D721Med (cell line): ENCODE results near the gene TMPRSS12.

Experiments used
- DNase-seq: peaks from one replicate; pipeline ENCODE4 v3.0.0; 2011; ENCODE audit warnings: low spot score; ENCODE audit not compliant: insufficient read length
- FAIRE-seq: peaks from 2 replicates; lab custom pipeline; 2011; peaks lifted over from hg19 to GRCh38; lab: Jason Lieb, UNC
- TF ChIP-seq, protein P1 (sequence below): IDR thresholded peaks from 2 replicates; pipeline ENCODE4 v1.5.1; 2012; ENCODE audit warnings: mild to moderate bottlenecking, control low read depth; ENCODE audit not compliant: insufficient read depth; ENCODE audit errors: missing control alignments

TMPRSS12 gene

DNA sequence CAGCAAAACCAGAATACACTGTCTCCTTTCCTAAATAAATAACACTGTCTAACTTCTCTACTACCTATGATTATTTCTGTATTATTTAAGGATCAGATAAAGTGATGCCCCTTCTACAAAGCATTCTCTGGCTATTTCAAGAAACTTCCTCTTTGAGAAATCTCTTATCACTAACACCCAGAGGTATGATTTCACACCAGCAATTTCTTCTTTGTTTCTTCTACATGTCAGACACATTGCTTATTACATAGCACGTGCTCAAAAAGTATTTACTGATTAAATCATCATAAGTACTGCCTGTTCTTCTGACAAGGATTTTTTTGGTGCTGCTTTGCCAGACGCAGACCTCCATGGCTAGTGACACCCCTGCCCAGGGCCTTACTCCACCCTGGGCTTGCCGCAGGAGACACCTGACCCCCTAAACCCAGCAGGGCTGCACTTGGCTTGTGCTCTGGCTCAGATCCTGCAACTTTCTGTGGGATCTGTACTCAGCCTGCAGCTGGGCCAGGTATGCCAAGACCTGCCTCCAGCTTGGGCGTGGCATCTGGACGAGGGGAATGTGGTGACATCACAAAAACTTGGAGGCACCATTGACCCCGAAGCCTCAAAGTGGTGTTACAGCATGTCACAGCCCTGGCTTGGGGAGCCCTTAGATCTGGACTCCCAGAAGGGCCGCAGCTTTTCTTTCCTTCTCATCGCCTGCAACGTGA, 94.2 kb downstream of the TMPRSS12 start:
- TF ChIP-seq, protein P1, sequence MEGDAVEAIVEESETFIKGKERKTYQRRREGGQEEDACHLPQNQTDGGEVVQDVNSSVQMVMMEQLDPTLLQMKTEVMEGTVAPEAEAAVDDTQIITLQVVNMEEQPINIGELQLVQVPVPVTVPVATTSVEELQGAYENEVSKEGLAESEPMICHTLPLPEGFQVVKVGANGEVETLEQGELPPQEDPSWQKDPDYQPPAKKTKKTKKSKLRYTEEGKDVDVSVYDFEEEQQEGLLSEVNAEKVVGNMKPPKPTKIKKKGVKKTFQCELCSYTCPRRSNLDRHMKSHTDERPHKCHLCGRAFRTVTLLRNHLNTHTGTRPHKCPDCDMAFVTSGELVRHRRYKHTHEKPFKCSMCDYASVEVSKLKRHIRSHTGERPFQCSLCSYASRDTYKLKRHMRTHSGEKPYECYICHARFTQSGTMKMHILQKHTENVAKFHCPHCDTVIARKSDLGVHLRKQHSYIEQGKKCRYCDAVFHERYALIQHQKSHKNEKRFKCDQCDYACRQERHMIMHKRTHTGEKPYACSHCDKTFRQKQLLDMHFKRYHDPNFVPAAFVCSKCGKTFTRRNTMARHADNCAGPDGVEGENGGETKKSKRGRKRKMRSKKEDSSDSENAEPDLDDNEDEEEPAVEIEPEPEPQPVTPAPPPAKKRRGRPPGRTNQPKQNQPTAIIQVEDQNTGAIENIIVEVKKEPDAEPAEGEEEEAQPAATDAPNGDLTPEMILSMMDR: no peak
- FAIRE-seq (no peak), DNase-seq (no peak)
